Neural crest cell (in vitro differentiated cells): ENCODE data around the gene LCE1B. TPM values are rescaled to one million over a fixed set of nuclear protein-coding genes. Genes with fewer than 3 reads are reported as not detected.

Experiments
- DNase-seq: peaks from one replicate; pipeline ENCODE4 v3.0.0; 2021; ENCODE audit warnings: low read depth, mixed read lengths, low spot score
- H3K27ac Mint-ChIP-seq: one replicate; pipeline ENCODE4 v1.8.0; 2021; ENCODE audit warnings: mild to moderate bottlenecking, mixed read lengths; ENCODE audit not compliant: unreplicated experiment
- H3K27me3 Mint-ChIP-seq: 2 replicates; pipeline ENCODE4 v1.8.0; 2021; ENCODE audit warnings: low read depth, mild to moderate bottlenecking, mixed read lengths
- H3K36me3 Mint-ChIP-seq: 2 replicates; pipeline ENCODE4 v1.8.0; 2021; ENCODE audit warnings: low read depth, mild to moderate bottlenecking, mixed read lengths
- H3K4me1 Mint-ChIP-seq: 2 replicates; pipeline ENCODE4 v1.8.0; 2021; ENCODE audit warnings: mixed read lengths
- H3K4me3 Mint-ChIP-seq: one replicate; pipeline ENCODE4 v1.8.0; 2021; ENCODE audit warnings: mild to moderate bottlenecking, mixed read lengths
- H3K9me3 Mint-ChIP-seq: 2 replicates; pipeline ENCODE4 v1.8.0; 2021; ENCODE audit warnings: mixed read lengths
- CTCF ChIP-seq: fragments of 200-600 bp; sonication (generic); conservative IDR thresholded peaks from 2 replicates; pipeline ENCODE4 v1.5.0; 2021; ENCODE audit warnings: antibody characterized with exemption, mild to moderate bottlenecking
- long read RNA-seq: library from polyadenylated mRNA; unstranded; transcript quantifications from one replicate; pipeline ENCODE4 v2.0.0, GENCODE V29; 2020
- total RNA-seq: library from RNA; stranded (reverse); gene quantifications from 2 replicates; pipeline ENCODE4 v1.2.1, GENCODE V29; 2021

The LCE1B gene, protein sequence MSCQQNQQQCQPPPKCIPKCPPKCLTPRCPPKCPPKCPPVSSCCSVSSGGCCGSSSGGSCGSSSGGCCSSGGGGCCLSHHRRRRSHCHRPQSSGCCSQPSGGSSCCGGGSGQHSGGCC
- not detected in 2 replicates for total RNA-seq
- long read RNA-seq, result 0 reads

GRCh38 chr1:152811671-152812070 lies at the start of gene LCE1B:
LCE1B (plus strand) TSS chr1:152811971; CDS start chr1:152812447, 476 bp downstream.
- Mint-ChIP-seq H3K4me1 (no peaks in the 10 kb centered on the region), H3K4me3 (no peak within 1 kb of the TSS), H3K27me3 (no peaks in the 10 kb centered on the region), H3K36me3 (no peaks in the 10 kb centered on the region), H3K9me3 (peaks cover 29% of the 10 kb centered on the region), H3K27ac (no peak within 1 kb of the TSS)
- no peak for DNase-seq
- no peak for TF ChIP-seq CTCF

GRCh38 chr1:152768847-152769533 lies 42.8 kb upstream of the LCE1B start:
- Mint-ChIP-seq H3K4me1 (no peaks in the 10 kb centered on the region), H3K27ac (no peak overlapping the region), H3K36me3 (peaks cover 9% of the 10 kb centered on the region), H3K27me3 (no peaks in the 10 kb centered on the region), H3K4me3 (no peak overlapping the region), H3K9me3 (peaks cover 23% of the 10 kb centered on the region)
- no peak for DNase-seq
- TF ChIP-seq CTCF, result no peak

DNA sequence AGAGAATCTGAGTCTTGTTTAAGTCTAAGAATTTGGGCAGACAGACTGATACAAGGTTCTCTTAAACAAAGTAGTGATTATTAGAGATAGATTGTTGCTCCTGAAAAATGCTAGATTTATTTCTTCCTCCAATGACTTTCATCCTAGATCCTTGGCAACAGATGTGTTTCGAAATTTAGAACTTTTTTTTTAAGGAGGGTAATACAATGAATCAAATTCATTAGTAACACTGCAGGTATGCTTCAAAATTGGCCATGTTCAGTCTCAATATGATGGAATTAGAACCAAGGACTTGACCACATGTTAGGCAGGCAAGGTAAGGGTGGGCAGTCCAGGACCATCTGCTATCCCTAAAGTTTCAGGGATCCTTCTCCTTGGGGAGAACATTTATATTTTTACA lies 41.4 kb upstream of the LCE1B start:
- no peak overlapping the region for H3K27ac Mint-ChIP-seq
- H3K4me3 Mint-ChIP-seq, result no peak overlapping the region
- no peaks in the 10 kb centered on the region for H3K27me3 Mint-ChIP-seq
- H3K4me1 Mint-ChIP-seq, result no peaks in the 10 kb centered on the region
- H3K36me3 Mint-ChIP-seq, result peaks cover 5% of the 10 kb centered on the region
- TF ChIP-seq CTCF, result no peak
- no peak for DNase-seq
- H3K9me3 Mint-ChIP-seq, result peaks cover 23% of the 10 kb centered on the region

DNA sequence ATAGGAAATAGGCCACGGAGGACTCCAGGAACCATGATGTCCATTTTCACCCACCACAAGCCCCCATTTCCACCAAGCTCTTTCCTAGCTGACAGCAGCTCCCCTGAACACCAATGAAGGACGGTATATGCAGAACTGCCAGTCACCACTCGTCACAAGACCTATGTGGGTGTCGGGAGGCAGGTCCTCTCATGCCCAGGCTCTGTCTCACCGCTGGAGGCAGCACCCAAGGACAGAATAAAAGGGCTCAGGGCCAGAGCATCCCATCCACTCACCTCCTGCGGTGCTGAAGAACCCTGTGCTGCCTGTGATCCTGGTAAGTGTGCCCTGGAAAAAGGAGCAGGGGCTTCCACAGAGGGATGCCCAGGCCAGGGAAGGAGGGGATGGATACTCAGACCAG lies 36.9 kb upstream of the LCE1B start, which contains the start of gene LCE1F:
Gene LCE1F (plus strand): TSS at position 266 of the 400 bp plus-strand sequence. CDS start 1,232 bp downstream, outside the sequence.
- no peaks in the 10 kb centered on the region for H3K27me3 Mint-ChIP-seq
- H3K4me1 Mint-ChIP-seq, result no peaks in the 10 kb centered on the region
- H3K36me3 Mint-ChIP-seq, result peaks cover 7% of the 10 kb centered on the region
- DNase-seq, result no peak
- peaks cover 24% of the 10 kb centered on the region for H3K9me3 Mint-ChIP-seq
- TF ChIP-seq CTCF, result no peak
- H3K4me3 Mint-ChIP-seq, result no peak within 1 kb of the TSS
- no peak within 1 kb of the TSS for H3K27ac Mint-ChIP-seq

DNA sequence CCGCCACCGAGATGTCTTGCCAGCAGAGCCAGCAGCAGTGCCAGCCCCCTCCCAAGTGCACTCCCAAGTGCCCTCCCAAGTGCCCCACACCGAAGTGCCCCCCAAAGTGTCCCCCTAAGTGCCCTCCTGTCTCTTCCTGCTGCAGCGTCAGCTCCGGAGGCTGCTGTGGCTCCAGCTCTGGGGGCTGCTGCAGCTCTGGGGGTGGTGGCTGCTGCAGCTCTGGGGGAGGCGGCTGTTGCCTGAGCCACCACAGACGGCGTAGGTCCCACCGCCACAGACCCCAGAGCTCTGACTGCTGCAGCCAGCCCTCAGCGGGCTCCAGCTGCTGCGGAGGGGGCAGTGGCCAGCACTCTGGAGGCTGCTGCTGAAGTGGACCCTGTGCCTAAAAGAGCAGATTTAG lies 35.4 kb upstream of the LCE1B start:
- Mint-ChIP-seq H3K27ac (no peak overlapping the region), H3K4me1 (no peaks in the 10 kb centered on the region), H3K27me3 (no peaks in the 10 kb centered on the region), H3K4me3 (no peak overlapping the region), H3K36me3 (peaks cover 7% of the 10 kb centered on the region), H3K9me3 (peaks cover 21% of the 10 kb centered on the region)
- no peak for TF ChIP-seq CTCF
- DNase-seq, result no peak
